C4-2B (cell line): ENCODE results near the gene WDR18.

Experiments
- CTCF ChIP-seq: fragments of 450-650 bp; conservative IDR thresholded peaks from 2 replicates; pipeline ENCODE4 v1.5.1; 2017; ENCODE audit warnings: mild to moderate bottlenecking
- ZFX ChIP-seq: fragments of 450-650 bp; IDR thresholded peaks from 2 replicates; pipeline ENCODE4 v1.6.1; 2017

GRCh38 chr19:1016647-1017114 lies 32.5 kb downstream of the WDR18 start:
- TF ChIP-seq CTCF (no peak), ZFX (no peak)
